Right atrium auricular region (tissue), 2 donors: ENCODE results near the gene CBFA2T3. TPM values are rescaled to one million over a fixed set of nuclear protein-coding genes. Genes with fewer than 3 reads are reported as not detected.

Experiments used
- DNase-seq: peaks from one replicate; pipeline ENCODE4 v3.0.0-alpha.2; 2019; ENCODE audit warnings: low spot score
- H3K27ac ChIP-seq, 2 donors: fragments of 200-600 bp; sonication (generic); 1 replicate in 1 of 2; 2 replicates in 1 of 2; pipeline ENCODE4 v1.5.1; 2016 to 2019
- H3K27me3 ChIP-seq, 2 donors: fragments of 200-600 bp; sonication (generic); one replicate each; pipeline versions ENCODE4 v1.5.1 to v1.6.0; 2017 to 2019
- H3K36me3 ChIP-seq: fragments of 200-600 bp; sonication (generic); one replicate; pipeline ENCODE4 v1.5.1; 2016
- H3K4me1 ChIP-seq, 2 donors: fragments of 200-600 bp; sonication (generic); one replicate each; pipeline versions ENCODE4 v1.5.1 to v1.6.0; 2017 to 2019
- H3K4me3 ChIP-seq, 2 donors: fragments of 200-600 bp; sonication (generic); 1 replicate in 1 of 2; 2 replicates in 1 of 2; pipeline ENCODE4 v1.5.1; 2017 to 2019; ENCODE audit warnings: mild to moderate bottlenecking in 1 of 2, moderate library complexity in 1 of 2
- H3K9me3 ChIP-seq, 2 donors: fragments of 200-600 bp; sonication (generic); one replicate each; pipeline ENCODE4 v1.5.1; 2019
- CTCF ChIP-seq, 2 donors: fragments of 200-600 bp; sonication (generic); IDR thresholded peaks; one replicate each; pipeline ENCODE4 v1.5.1; 2019; ENCODE audit warnings: antibody characterized with exemption in 2 of 2
- total RNA-seq, 2 donors: library from RNA; depleted of rRNA; stranded (reverse); fragments of >200 nt; gene quantifications; one replicate each; pipeline ENCODE4 v1.1.0, GENCODE V29; 2016

Gene CBFA2T3
- total RNA-seq, 2 donors from 2014 or later: 1.1 to 2.6 TPM

GRCh38 chr16:88913001-88913612 is 63.9 kb downstream of the CBFA2T3 start:
- TF ChIP-seq CTCF (IDR thresholded peaks at IDR 0.05): no peak
- DNase-seq: no peak
- Histone ChIP-seq H3K9me3 (no peaks in the 10 kb centered on the region), H3K4me1 (peaks cover 0 to 38% of the 10 kb centered on the region in 2 donors), H3K27ac (no peak overlapping the region), H3K36me3 (no peaks in the 10 kb centered on the region), H3K27me3 (no peaks in the 10 kb centered on the region), H3K4me3 (no peak overlapping the region)

GRCh38 chr16:88912556-88912955 is 64.5 kb downstream of the CBFA2T3 start:
- H3K9me3 ChIP-seq: no peaks in the 10 kb centered on the region
- H3K4me1 ChIP-seq: peaks cover 0 to 38% of the 10 kb centered on the region in 2 donors
- TF ChIP-seq CTCF (IDR thresholded peaks at IDR 0.05): no peak
- no peak for DNase-seq
- H3K27ac ChIP-seq: no peak overlapping the region
- no peak overlapping the region for H3K4me3 ChIP-seq
- H3K27me3 ChIP-seq: no peaks in the 10 kb centered on the region
- H3K36me3 ChIP-seq: no peaks in the 10 kb centered on the region

- H3K4me1 ChIP-seq: peaks cover 0 to 38% of the 10 kb centered on the region in 2 donors
- no peak overlapping the region for H3K4me3 ChIP-seq
- H3K36me3 ChIP-seq: no peaks in the 10 kb centered on the region
- no peaks in the 10 kb centered on the region for H3K27me3 ChIP-seq
- TF ChIP-seq CTCF (IDR thresholded peaks at IDR 0.05): no peak
- DNase-seq: no peak
- no peaks in the 10 kb centered on the region for H3K9me3 ChIP-seq
- H3K27ac ChIP-seq: no peak overlapping the region
These were observed 65.1 kb downstream of the CBFA2T3 start for GRCh38 chr16:88911946-88912310.

GRCh38 chr16:88911136-88911945 is 65.7 kb downstream of the CBFA2T3 start:
- H3K4me1 ChIP-seq: peaks cover 0 to 39% of the 10 kb centered on the region in 2 donors
- no peak overlapping the region for H3K27ac ChIP-seq
- DNase-seq: no peak
- no peaks in the 10 kb centered on the region for H3K9me3 ChIP-seq
- no peaks in the 10 kb centered on the region for H3K27me3 ChIP-seq
- no peak for TF ChIP-seq CTCF (IDR thresholded peaks at IDR 0.05)
- no peak overlapping the region for H3K4me3 ChIP-seq
- no peaks in the 10 kb centered on the region for H3K36me3 ChIP-seq

GRCh38 chr16:88910284-88911135 is 66.5 kb downstream of the CBFA2T3 start:
- no peak for TF ChIP-seq CTCF (IDR thresholded peaks at IDR 0.05)
- no peaks in the 10 kb centered on the region for H3K36me3 ChIP-seq
- H3K4me1 ChIP-seq: peaks cover 0 to 46% of the 10 kb centered on the region in 2 donors
- no peaks in the 10 kb centered on the region for H3K27me3 ChIP-seq
- H3K27ac ChIP-seq: no peak overlapping the region
- no peaks in the 10 kb centered on the region for H3K9me3 ChIP-seq
- H3K4me3 ChIP-seq: no peak overlapping the region
- no peak for DNase-seq
